ENCODE results near the gene PFKFB3.

DNA sequence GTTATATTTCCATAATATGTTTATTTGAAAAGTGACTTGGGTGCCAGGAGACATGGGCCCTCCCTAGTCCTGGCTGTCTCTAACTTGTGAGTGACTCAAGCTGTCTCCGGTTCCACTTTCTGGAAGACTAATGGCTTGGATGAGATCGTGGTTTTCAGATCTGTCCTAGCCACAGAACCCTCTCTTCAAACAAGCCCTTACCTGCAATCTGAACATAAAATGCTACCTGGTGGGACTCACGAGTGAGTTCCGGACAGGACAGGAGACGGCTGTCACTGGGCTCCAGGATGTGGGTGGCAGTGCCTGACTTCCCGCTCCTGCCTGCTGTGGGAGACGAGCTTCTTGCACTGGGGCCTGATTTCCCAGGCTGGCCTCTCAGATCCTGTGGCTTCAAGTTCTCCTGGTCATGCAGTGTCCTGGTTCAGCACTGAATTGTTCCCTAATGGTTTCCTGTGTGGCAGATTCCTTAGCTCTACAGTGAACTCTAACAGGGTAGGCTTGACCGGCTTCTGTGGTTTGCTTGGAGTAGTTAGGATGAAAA lies 26.0 kb upstream of the PFKFB3 start:
- TF ChIP-seq, protein P1, sequence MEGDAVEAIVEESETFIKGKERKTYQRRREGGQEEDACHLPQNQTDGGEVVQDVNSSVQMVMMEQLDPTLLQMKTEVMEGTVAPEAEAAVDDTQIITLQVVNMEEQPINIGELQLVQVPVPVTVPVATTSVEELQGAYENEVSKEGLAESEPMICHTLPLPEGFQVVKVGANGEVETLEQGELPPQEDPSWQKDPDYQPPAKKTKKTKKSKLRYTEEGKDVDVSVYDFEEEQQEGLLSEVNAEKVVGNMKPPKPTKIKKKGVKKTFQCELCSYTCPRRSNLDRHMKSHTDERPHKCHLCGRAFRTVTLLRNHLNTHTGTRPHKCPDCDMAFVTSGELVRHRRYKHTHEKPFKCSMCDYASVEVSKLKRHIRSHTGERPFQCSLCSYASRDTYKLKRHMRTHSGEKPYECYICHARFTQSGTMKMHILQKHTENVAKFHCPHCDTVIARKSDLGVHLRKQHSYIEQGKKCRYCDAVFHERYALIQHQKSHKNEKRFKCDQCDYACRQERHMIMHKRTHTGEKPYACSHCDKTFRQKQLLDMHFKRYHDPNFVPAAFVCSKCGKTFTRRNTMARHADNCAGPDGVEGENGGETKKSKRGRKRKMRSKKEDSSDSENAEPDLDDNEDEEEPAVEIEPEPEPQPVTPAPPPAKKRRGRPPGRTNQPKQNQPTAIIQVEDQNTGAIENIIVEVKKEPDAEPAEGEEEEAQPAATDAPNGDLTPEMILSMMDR (IDR thresholded peaks at IDR 0.05), result no peak
- TF ChIP-seq POLR2A (IDR thresholded peaks at IDR 0.05), result no peak
- no peak for TF ChIP-seq POLR2AphosphoS5 (IDR thresholded peaks at IDR 0.05)
- TF ChIP-seq EP300 (IDR thresholded peaks at IDR 0.05), result no peak

Measured in sigmoid colon (tissue), 4 donors.